SJCRH30 (cell line): Measurements from ENCODE around the gene FIGNL1. TPM values are rescaled to one million over a fixed set of nuclear protein-coding genes. Genes with fewer than 3 reads are reported as not detected.
A peak's percentile ranks its signal among the peaks of the same experiment; 100 is the strongest.

Source experiments
- DNase-seq, 2 experiments: peaks; one replicate each; pipeline ENCODE4 v3.0.0-alpha.2; 2015 to 2020
- H3K27ac ChIP-seq: fragments of 250-450 bp; sonication (Bioruptor Pico); 2 replicates; pipeline ENCODE4 v1.5.1; 2020; ENCODE audit warnings: mild to moderate bottlenecking, moderate library complexity
- H3K27me3 ChIP-seq: fragments of 250-450 bp; sonication (Bioruptor Pico); 2 replicates; pipeline ENCODE4 v1.5.1; 2020; ENCODE audit warnings: mild to moderate bottlenecking, moderate library complexity
- H3K36me3 ChIP-seq: fragments of 250-450 bp; sonication (Bioruptor Pico); 2 replicates; pipeline ENCODE4 v1.5.1; 2020; ENCODE audit warnings: mild to moderate bottlenecking, moderate library complexity
- H3K4me1 ChIP-seq: fragments of 250-450 bp; sonication (Bioruptor Pico); 2 replicates; pipeline ENCODE4 v1.5.1; 2020; ENCODE audit warnings: mild to moderate bottlenecking, moderate library complexity
- H3K4me3 ChIP-seq: fragments of 250-450 bp; sonication (Bioruptor Pico); 2 replicates; pipeline ENCODE4 v1.5.1; 2020; ENCODE audit warnings: mild to moderate bottlenecking, moderate library complexity
- H3K9me3 ChIP-seq: fragments of 250-450 bp; sonication (Bioruptor Pico); replicated peaks from 2 replicates; pipeline ENCODE4 v1.5.1; 2020; ENCODE audit warnings: mild to moderate bottlenecking, moderate library complexity
- total RNA-seq: library from RNA; depleted of rRNA; stranded (reverse); fragments of >200 nt; shearing (Covaris generic); gene quantifications from 2 replicates; pipeline ENCODE4 v1.2.3, GENCODE V29; 2014

The FIGNL1 gene
- total RNA-seq, 1 experiment from 2014 or later: 62.4 TPM

GRCh38 chr7:50479743-50480517 lies 29.8 kb upstream of the FIGNL1 start:
- H3K4me1 ChIP-seq: no peaks in the 10 kb centered on the region
- H3K27ac ChIP-seq: no peak overlapping the region
- no peak for DNase-seq
- no peak overlapping the region for H3K4me3 ChIP-seq
- H3K36me3 ChIP-seq: no peaks in the 10 kb centered on the region
- H3K9me3 ChIP-seq: no peaks in the 10 kb centered on the region
- H3K27me3 ChIP-seq: no peaks in the 10 kb centered on the region

DNA sequence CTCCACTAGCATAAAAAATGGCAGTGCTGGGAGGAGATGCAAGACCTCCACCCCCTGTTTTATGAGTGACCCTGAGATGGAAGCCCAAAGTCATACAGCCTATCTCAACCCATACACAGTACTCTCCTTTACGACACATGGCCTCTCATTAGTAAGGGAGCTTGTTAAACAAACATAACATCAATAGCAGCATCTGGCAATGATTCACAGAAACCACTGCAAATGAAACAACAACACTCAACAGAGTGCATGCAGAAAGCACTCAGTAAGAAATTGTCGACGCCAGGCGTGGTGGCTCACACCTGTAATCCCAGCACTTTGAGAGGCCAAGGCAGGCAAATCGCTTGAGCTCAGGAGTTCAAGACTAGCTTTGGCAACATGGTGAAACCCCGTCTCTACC lies 27.5 kb upstream of the FIGNL1 start:
- DNase-seq: no peak
- H3K4me1 ChIP-seq: no peaks in the 10 kb centered on the region
- no peak overlapping the region for H3K4me3 ChIP-seq
- H3K9me3 ChIP-seq: no peaks in the 10 kb centered on the region
- H3K27ac ChIP-seq: no peak overlapping the region
- H3K36me3 ChIP-seq: no peaks in the 10 kb centered on the region
- no peaks in the 10 kb centered on the region for H3K27me3 ChIP-seq

- H3K4me1 ChIP-seq: no peaks in the 10 kb centered on the region
- no peak for DNase-seq
- H3K27me3 ChIP-seq: no peaks in the 10 kb centered on the region
- H3K4me3 ChIP-seq: no peak overlapping the region
- no peak overlapping the region for H3K27ac ChIP-seq
- H3K9me3 ChIP-seq: no peaks in the 10 kb centered on the region
- no peaks in the 10 kb centered on the region for H3K36me3 ChIP-seq
These were observed 26.9 kb upstream of the FIGNL1 start for GRCh38 chr7:50476953-50477625.

- Histone ChIP-seq H3K27ac (no peak overlapping the region), H3K9me3 (no peaks in the 10 kb centered on the region), H3K4me1 (no peaks in the 10 kb centered on the region), H3K27me3 (no peaks in the 10 kb centered on the region), H3K4me3 (no peak overlapping the region), H3K36me3 (no peaks in the 10 kb centered on the region)
- DNase-seq: no peak
These were observed 25.2 kb upstream of the FIGNL1 start for GRCh38 chr7:50475340-50475739.

GRCh38 chr7:50474382-50475160 lies 24.4 kb upstream of the FIGNL1 start:
- H3K27ac ChIP-seq: no peak overlapping the region
- H3K27me3 ChIP-seq: no peaks in the 10 kb centered on the region
- H3K4me3 ChIP-seq: no peak overlapping the region
- no peaks in the 10 kb centered on the region for H3K9me3 ChIP-seq
- DNase-seq: no peak
- H3K4me1 ChIP-seq: no peaks in the 10 kb centered on the region
- H3K36me3 ChIP-seq: no peaks in the 10 kb centered on the region

DNA sequence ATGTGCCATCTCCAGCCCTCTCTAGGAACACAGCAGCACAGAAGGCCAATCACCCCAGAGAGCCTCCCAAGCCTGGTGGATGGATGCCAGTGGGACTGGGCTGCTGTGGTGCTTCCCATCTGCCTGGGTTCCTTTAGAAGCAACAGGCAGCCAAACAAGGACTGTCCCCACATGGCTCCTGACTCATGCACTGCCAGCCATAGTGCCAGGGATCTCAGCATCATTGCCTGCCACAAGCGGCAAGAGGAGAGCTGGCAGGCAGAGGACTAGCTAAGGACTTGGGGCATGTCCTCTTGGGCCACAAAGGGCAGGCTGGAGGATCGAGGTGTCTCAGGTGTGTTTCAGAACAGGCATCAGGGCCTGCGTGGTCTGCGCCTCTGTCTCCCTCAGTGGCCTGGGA lies 23.4 kb upstream of the FIGNL1 start:
- Histone ChIP-seq H3K4me3 (no peak overlapping the region), H3K27ac (no peak overlapping the region), H3K36me3 (no peaks in the 10 kb centered on the region), H3K4me1 (no peaks in the 10 kb centered on the region), H3K9me3 (no peaks in the 10 kb centered on the region), H3K27me3 (peaks cover 1% of the 10 kb centered on the region)
- DNase-seq: no peak

GRCh38 chr7:50472427-50472826 lies 22.3 kb upstream of the FIGNL1 start:
- peaks cover 12% of the 10 kb centered on the region for H3K27me3 ChIP-seq
- no peak overlapping the region for H3K27ac ChIP-seq
- H3K4me3 ChIP-seq: no peak overlapping the region
- no peak for DNase-seq
- no peaks in the 10 kb centered on the region for H3K36me3 ChIP-seq
- H3K4me1 ChIP-seq: no peaks in the 10 kb centered on the region
- no peaks in the 10 kb centered on the region for H3K9me3 ChIP-seq

GRCh38 chr7:50471970-50472369 lies 21.8 kb upstream of the FIGNL1 start:
- H3K9me3 ChIP-seq: no peaks in the 10 kb centered on the region
- H3K27me3 ChIP-seq: peaks cover 15% of the 10 kb centered on the region
- DNase-seq: no peak
- no peaks in the 10 kb centered on the region for H3K4me1 ChIP-seq
- H3K4me3 ChIP-seq: no peak overlapping the region
- H3K27ac ChIP-seq: no peak overlapping the region
- H3K36me3 ChIP-seq: no peaks in the 10 kb centered on the region

GRCh38 chr7:50470250-50471163 lies 20.4 kb upstream of the FIGNL1 start:
- H3K27me3 ChIP-seq: peaks cover 18% of the 10 kb centered on the region
- no peaks in the 10 kb centered on the region for H3K36me3 ChIP-seq
- H3K9me3 ChIP-seq: no peaks in the 10 kb centered on the region
- no peak overlapping the region for H3K27ac ChIP-seq
- H3K4me1 ChIP-seq: no peaks in the 10 kb centered on the region
- no peak for DNase-seq
- no peak overlapping the region for H3K4me3 ChIP-seq

- no peak for DNase-seq
- no peaks in the 10 kb centered on the region for H3K4me1 ChIP-seq
- no peak overlapping the region for H3K4me3 ChIP-seq
- H3K27me3 ChIP-seq: peaks cover 18% of the 10 kb centered on the region
- no peaks in the 10 kb centered on the region for H3K36me3 ChIP-seq
- no peak overlapping the region for H3K27ac ChIP-seq
- H3K9me3 ChIP-seq: no peaks in the 10 kb centered on the region
These were observed 19.0 kb upstream of the FIGNL1 start for GRCh38 chr7:50469181-50469580.

- Histone ChIP-seq H3K36me3 (no peaks in the 10 kb centered on the region), H3K4me3 (no peak overlapping the region), H3K27ac (no peak overlapping the region), H3K27me3 (peaks cover 18% of the 10 kb centered on the region), H3K9me3 (no peaks in the 10 kb centered on the region), H3K4me1 (no peaks in the 10 kb centered on the region)
- peak; percentile 53 to 79 for DNase-seq
These were observed 17.9 kb upstream of the FIGNL1 start for GRCh38 chr7:50467817-50468610.

- H3K9me3 ChIP-seq: no peaks in the 10 kb centered on the region
- peaks cover 18% of the 10 kb centered on the region for H3K27me3 ChIP-seq
These were observed 16.9 kb upstream of the FIGNL1 start for GRCh38 chr7:50466815-50467585.

DNA sequence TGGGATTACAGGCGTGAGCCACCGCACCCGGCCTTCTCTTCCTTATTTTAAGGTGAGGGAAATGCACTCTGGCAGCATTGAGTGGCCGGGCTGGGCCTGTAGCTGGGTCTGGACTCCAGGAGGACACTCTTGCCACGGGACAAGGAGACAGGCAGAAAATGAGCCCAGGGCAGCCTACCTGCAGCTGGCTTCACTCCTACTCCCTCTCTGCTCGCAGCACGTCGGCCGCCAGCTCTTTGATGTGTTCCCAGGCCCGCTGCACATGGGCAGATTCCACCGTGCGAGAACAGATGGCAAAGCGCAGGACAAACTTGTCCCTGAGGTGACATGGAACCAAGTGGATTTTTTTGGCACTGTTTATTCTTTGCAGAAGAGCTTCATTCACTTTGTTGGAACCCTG lies 12.9 kb upstream of the FIGNL1 start:
- peaks cover 12% of the 10 kb centered on the region; the same call in 1 of the 2 replicates for H3K27me3 ChIP-seq
- no peak for DNase-seq
- no peaks in the 10 kb centered on the region for H3K9me3 ChIP-seq

More at GRCh38 chr7:50466815-50467585, 16.9 kb upstream of the FIGNL1 start:
- no peaks in the 10 kb centered on the region for H3K4me1 ChIP-seq
- H3K27ac ChIP-seq: no peak overlapping the region
- no peak for DNase-seq
- H3K36me3 ChIP-seq: no peaks in the 10 kb centered on the region
- H3K4me3 ChIP-seq: no peak overlapping the region

More for the DNA sequence above, 12.9 kb upstream of the FIGNL1 start:
- Histone ChIP-seq H3K4me3 (no peak overlapping the region), H3K36me3 (no peaks in the 10 kb centered on the region), H3K4me1 (no peaks in the 10 kb centered on the region), H3K27ac (no peak overlapping the region)
